NCI-H187 treated with DMSO at 0.1 percent for 48 hours (cell line): Measurements from ENCODE around the gene SOBP.
"Not testable (repeated sequence)": the region's sequence is repeated elsewhere in the genome, so short reads cannot be mapped to it uniquely, and the experiment has no call there.

Experiments
- DNase-seq: peaks from one replicate; lab custom pipeline; 2025; lab: John Stamatoyannopoulos, UW

Gene SOBP, protein sequence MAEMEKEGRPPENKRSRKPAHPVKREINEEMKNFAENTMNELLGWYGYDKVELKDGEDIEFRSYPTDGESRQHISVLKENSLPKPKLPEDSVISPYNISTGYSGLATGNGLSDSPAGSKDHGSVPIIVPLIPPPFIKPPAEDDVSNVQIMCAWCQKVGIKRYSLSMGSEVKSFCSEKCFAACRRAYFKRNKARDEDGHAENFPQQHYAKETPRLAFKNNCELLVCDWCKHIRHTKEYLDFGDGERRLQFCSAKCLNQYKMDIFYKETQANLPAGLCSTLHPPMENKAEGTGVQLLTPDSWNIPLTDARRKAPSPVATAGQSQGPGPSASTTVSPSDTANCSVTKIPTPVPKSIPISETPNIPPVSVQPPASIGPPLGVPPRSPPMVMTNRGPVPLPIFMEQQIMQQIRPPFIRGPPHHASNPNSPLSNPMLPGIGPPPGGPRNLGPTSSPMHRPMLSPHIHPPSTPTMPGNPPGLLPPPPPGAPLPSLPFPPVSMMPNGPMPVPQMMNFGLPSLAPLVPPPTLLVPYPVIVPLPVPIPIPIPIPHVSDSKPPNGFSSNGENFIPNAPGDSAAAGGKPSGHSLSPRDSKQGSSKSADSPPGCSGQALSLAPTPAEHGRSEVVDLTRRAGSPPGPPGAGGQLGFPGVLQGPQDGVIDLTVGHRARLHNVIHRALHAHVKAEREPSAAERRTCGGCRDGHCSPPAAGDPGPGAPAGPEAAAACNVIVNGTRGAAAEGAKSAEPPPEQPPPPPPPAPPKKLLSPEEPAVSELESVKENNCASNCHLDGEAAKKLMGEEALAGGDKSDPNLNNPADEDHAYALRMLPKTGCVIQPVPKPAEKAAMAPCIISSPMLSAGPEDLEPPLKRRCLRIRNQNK

DNA sequence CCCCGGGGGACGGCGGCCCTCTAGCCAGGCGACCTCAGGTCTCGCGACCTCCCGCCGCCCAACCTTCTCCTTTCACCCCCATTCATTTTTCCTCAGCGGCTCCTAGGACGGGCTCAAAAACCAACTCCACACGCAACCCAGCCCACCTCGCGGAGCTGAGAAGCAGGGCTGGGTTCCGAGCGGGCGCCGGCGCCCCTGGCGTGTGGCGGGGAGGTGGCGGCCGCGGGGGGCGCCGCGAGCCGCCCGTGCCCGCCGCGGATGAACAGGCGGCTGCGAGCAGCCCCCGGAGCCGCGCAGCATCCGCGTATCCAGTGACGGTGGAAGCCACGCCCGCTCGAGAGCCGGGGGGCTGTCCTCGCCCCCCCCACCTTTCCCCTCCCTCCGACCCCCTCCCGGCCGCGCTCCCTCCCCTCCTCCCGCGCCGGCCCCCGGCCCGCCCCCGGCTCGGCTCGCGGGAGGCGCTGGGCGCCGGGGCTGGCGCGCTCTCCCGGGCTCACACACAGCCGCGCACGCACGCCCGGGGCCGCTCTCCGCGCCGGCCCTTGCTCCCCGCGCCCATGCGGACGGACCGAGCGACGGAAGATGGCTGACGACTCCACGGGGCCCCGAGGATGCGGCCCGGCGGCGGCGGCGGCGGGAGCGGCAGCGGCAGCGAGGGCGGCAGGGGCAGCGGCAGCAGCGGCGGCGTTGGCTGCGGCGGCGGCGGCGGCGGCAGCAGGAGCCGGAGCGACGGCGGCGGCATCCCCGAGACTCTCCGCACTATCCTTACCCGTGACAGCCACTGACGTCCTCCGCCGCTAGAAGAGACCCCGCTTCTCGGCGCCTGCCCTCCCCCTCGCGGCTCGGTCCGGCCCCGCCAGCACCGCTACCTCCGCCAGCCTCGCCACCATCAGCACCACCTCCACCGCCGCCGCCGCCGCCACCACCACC is at the start of gene SOBP:
SOBP (plus strand) TSS at position 482 of the 930 bp plus-strand sequence. CDS start 500 bp downstream, outside the sequence.
- no peak for DNase-seq

DNA sequence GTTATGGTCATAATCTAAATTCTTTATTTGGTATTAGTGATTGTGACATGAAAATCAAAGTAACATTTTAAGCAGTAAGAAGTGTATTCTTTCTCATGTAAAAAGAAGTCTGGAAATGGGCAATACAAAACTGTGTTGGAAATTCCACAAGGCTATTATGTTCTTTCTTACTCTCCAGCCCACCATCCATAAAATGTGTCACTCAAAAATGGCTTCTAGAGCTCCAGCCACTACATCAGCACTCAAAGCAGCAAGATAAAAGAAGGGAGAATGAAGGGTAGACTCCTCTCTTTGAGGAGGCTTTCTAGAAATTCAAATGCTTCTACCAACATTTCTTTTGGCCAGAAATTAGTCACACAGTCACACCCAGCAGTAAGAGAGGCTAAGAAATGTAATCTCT is 49.0 kb upstream of the SOBP start:
- no peak for DNase-seq

DNA sequence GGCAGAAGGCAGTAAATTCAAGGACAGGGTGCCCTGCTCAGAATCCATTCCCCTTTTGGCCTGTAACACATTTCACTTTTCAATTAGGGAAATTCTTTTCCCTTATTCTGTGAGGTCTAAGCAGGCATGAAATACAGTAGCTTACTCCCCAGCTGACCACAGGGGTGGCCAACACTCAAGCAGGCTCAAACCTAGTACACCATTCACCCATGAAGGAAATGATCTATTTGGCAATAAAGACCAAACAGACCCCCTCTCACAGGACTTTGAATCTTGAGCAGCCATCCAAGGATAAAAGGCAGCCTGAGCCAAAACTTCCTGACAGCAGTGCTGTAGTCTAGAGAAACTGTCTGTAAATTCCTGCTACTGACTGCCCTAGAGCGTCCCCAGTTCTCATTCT is 48.2 kb upstream of the SOBP start:
- no peak for DNase-seq

DNA sequence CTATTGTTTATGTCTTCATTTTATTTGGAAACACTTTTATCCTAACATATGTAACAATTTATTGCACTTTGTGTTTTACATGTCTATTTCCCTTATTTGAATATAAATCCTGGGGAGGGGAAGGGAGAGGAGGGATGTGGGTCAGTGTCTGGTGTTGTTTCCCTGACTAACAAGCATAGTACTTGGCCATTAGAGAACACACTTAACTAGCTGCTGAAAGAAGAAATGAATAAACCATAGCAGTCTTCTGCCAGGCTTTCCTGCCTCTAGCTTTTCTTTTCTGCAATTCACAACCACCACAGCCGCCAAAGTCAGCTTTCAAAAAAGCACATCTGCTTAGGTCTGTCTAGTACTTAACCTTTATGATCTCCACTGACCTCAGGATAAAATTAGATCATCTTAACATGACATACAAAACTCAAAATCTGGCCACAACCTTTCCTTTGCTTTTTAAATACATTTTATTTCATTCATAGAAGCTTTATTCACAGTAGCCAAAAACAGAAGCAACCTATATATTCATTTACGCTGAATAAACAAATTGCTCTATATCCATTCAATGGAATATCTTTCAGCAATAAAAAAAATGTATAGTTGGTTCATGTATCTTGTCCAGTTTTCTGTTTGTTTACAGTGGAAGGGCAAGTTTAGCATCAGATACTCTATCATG is 46.8 kb upstream of the SOBP start:
- DNase-seq, result no peak

DNA sequence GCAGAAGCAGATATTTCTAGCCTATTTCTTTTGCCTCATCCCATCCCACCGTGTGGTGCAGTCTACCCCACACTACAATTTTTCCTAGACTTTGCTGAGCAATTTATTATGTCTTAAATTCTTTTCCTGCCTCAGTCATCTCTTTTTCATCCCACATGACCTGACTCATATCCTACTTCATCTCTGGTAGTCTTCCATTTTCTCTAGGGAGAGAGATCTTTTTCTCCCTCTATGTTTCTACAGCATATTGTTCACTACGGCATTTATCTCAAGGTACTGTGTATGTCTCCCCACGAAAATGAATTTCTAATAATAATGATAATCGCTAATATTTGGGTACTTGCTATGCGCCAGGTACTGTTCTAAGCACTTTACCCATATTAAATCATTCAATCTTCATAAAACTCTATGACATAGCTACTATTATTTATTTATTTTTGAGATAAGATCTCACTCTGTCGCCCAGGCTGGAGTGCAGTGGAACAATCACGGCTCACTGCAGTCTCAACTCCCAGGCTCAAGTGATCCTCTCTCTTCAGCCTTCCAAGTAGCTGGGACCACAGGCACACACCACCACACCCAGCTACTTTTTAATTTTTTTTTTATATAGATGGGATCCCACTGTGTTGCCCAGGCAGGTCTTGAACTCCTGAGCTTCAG is 46.2 kb upstream of the SOBP start:
- no peak for DNase-seq

DNA sequence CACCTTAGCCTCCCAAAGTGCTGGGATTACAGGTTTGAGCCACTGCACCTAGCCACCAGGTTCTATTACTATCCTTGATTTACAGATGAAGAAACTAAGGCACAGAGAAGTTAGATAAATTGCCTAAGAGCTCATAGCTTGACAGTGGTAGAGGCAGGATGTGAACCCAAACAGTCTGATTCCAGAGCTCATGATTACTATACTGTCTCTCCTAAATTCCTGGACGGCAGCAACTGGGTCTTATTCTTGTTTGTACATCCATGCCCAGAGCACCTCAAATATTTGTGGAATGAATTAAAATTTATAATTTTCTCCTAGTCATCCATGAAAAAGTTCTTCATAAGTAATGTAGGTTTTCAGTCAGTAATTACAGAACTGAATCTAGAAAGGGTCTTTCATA is 45.6 kb upstream of the SOBP start:
- no peak for DNase-seq

DNA sequence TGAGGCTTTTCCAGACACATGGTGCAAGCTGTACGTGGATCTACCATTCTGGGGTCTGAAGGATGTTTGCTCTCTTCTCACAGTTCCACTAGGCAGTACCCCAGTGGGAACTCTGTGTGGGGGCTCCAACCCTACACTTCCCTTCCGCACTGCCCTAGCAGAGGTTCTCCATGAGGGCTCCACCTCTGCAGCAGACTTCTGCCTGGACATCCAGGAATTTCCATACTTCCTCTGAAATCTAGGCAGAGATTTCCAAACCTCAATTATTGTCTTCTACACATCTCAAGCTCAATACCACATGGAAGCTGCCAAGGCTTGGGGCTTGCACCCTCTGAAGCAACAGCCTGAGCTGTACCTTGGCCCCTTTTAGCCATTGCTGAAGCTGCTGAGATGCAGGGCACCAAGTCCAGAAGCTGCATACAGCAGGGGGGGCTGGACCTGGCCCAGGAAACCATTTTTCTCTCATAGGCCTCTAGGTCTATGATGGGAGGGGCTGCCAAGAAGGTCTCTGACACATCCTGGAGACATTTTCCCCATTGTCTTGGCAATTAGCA is 42.2 kb upstream of the SOBP start:
- DNase-seq, result no peak

DNA sequence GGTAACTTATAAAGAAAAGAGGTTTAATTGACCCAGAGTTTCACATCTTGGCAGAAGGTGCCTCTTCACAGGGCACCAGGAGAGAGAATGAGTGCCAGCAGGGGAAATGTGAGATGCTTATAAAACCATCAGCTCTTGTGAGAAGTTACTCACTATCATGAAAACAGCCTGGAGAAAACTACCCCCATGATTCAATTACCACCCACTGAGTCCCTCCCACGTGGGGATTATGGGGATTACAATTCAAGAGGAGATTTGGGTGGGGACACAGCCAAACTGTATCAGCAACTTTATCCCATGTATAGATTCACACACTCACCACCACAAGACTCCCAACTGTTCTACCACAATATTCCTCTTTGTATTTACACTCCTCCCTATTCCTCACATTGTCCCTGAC is 41.1 kb upstream of the SOBP start:
- DNase-seq, result no peak

DNA sequence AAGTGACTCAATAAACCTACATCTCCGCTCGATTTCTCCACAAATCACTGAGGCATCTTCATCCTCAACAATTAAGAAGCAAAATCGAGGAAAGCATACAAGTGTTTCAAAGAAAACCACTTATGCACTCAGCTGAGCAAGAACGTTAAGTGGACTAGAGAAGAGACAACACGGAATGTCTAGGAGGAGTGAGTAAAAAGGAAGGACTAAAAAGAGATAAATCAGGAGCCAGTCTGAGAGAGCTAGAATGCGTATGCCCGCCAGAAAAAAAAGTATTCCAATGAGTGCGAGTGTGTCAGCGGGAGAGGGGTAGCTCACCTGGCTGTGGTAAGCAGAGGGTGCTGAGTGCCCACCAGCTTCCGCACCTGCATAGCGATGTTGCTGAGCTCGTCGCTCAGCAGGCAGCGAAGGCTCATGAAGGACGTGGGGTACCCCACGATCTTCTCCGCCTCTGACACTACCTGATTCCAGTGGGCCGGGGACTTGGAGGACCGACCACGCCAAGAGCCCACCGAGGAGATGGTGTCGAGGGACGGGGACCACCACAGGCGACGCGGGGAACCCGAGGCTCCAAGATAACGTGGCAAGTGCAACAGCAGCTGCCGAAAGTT is 31.1 kb upstream of the SOBP start:
- no peak for DNase-seq

DNA sequence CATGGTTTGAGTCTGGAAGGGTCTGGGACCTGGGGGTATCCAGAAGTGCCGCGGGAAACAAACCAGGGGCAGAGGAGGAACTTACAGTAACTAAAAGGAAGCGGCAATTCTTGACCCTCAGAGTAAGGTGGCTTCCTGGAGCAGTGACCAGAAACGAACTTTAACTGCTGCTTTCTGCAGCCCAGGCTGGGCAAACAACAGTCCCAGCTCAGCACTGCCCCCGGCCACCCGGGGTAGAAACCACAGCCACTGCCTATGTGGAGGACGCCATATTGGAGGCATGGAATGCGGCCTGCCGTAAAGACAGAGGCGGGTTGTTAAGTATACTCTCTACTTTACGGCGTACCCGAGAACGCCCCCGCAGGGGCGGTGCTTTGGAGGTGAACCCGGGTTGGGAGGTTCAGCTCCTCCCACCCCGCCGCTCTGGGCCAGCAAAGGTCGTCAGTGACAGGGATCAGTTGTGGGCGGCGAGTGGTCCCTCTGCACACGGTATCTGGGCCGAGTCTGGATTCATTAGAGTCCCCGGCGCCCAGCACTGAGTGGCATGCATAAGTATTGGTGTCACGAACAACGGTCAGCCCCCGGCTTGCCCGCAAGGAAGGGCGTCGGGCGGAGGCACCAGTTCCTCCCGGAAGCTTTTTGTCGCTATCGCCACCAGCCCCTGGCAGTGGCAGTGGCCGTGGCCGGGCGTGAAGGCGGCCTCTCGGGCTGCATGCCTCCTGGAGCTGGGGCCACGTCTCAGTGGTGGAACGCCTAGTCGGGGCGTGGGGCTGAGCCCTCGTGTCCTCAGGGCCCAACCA is 30.4 kb upstream of the SOBP start, which contains the start of gene PDSS2:
PDSS2 (minus strand) TSS at position 282 of the 800 bp plus-strand sequence; CDS start at position 3, 279 bp downstream.
- DNase-seq, result peak; percentile 80

DNA sequence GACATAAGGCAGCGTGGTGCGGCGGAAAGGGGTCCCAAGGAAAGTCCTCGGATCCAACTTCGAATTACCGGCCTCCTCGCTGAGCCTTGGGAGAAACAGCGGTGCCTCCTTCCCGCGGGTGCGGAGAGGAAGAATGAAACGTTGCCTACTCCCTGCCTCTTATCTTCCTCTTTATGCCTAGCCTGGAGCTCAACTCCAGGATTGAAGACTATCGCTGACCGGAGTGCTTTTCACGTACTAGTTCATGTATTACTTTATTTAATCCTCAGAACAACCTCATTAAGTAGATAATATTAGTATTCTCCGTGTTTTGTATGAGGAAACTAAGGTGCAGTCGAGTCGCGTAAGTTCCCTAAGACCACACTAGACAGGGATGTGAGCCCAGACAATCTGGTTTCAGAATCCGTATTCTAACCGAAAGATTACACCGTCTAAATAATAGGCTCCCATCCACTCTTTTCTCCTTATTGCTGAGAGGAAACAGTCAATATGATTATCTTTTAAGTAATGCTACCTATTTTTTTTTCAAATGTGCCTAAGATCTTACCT is 29.8 kb upstream of the SOBP start:
- DNase-seq, result no peak

DNA sequence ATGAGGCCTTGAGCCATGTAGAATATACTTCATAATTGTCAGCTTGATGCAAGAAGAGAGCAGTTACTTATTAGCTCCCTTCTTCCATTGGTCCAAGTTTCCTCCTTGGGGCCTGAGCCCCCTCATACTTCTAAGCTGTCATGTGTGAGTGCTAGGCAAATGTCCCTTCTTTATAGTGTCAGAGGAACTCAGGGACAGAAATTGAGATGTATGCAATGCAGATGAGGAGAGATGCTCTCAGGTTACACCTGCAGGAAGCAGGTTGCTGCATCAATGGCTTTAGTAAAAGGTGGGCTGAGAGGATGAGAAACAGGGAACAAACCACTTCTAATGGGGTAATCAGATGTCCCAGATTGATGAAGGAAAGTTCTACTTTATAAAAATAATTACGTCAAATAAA is 23.9 kb upstream of the SOBP start:
- DNase-seq, result no peak

DNA sequence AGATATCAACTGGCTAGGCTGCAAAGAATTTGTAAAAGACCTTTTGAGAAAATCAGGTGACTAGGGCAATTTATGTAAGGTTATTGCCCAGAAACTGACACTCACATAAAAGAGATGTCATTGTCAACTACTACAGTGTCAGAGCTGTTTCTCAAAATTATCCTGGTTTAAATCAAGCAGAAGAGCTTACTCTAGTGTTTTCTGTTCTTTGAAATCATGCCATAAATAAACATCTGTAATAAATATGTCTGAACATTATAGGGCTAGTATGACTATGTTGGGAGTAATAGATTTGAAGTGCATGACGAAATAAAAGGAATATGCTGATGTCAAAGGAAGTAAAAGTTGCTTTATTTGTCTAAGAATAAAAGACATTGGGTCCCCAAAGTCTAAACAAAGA is 19.6 kb upstream of the SOBP start:
- no peak for DNase-seq

DNA sequence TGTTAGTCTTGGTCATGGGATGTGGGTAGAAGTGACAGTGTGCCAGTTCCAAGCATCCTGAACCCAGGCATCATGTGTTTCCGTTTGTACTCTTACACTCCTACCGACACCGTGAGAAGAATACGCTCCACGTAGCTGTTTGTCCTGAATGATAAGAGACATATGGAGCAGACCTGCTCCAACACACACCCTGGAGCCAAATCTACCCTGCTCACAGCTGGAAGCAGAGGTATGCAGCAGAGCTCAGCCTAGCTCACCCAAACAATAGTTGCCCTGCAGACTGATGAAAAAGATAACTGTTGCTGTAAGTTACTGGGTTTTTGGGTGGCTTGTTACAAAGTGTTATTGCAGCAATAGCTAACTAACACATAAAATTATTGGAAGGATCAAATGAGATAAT is 16.3 kb upstream of the SOBP start:
- DNase-seq, result no peak

DNA sequence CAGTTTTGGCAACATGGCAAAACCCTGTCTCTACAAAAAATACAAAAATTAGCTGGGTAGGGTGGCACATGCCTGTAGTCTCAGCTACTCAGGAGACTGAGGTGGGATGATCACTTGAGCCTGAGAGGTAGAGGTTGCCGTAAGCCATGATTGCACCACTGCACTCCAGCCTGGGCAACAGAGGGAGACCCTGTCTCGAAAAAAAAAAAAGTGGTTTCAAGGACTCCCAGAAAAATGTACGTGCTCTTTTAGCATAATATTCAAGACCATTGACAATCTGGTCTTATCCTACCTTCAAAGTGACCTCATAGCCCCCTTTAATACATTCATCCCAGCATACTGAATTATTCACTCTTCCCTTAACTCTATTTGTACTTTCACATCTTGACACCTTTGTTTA is 14.6 kb upstream of the SOBP start:
- DNase-seq, result not testable (repeated sequence)

DNA sequence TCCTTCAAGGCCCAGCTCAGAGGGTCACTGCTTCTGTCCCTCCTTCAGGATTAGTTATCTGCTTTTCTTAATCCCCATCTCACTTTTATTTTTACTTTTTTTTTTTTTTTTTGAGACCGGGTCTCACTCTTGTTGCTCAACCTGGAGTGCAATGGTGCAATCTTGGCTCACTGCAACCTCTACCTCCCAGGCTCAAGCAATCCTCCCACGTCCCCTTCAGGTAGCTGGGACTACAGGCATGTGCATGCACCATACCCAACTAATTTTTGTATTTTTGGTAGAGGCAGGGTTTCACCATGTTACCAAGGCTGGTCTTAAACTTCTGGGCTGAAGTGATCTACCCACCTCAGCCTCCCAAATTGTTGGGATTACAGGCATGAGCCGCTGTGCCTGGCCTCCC is 14.1 kb upstream of the SOBP start:
- DNase-seq, result not testable (repeated sequence)

DNA sequence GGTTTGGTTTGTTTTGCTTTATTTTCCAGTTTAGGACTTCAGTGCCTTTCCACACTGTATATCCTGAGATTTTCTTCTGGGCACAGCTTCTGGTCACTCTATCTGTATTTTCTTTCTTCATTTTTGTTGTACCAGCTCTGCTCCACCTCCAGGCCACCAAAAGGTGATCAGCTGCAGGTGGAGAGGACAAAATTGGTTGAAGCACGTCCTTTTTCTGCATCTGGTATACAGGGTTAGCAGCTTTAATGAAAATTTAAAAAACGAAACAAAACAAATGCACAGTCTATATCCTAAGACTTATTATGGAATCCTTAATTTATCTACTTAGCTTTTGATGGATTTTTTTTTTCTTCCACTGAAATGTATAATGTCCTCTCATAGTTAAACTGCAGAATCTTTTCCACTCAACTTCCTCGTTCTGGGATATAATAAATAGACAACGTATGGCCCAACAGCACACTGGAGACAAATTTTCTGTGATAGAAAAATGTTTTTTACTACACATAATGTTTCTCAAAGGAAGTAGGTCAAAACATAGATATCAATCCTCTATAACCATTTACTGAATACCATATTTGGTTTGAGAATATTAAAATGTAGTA is 10.7 kb upstream of the SOBP start:
- DNase-seq, result no peak

DNA sequence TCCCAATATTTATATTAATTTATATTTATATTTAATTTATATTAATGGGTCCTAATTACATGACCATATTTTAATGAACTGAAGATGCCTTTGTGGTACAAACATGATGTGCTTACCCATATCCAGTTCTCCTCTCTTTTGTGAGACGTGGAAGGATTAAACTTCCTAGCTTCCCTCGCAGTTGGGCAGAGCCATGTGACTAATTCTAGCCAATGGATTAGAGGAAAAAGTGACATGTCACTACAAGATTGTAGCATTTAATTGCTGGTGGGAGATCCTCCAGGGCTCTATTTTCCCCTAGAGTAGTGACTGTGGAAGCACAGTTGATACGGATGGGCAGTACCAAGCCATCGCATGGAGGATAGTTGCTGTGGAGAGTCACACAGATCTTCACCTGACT is 4.8 kb upstream of the SOBP start:
- no peak for DNase-seq
